ENCODE measurements around the gene USP6NL. TPM values are rescaled to one million over a fixed set of nuclear protein-coding genes. Genes with fewer than 3 reads are reported as not detected.
"Not testable (repeated sequence)": the region's sequence is repeated elsewhere in the genome, so short reads cannot be mapped to it uniquely, and the experiment has no call there.

The USP6NL gene
- total and polyA plus RNA-seq, 4 donors: 24.6 to 30.8 (median 27.8) TPM

- 83% methylated on average over 26 of the region's 26 CpGs for WGBS (ENCODE audit: insufficient coverage)
- DNase-seq (ENCODE audit: low read depth in 4 of 6, low spot score in 6 of 6): no peak
- H3K9me3 ChIP-seq (ENCODE audit: control insufficient read depth, insufficient read depth, low read length): no peaks in the 10 kb centered on the region
Measured at GRCh38 chr10:11437391-11438142, 173.9 kb downstream of the USP6NL start.

GRCh38 chr10:11436445-11436844 is 175.0 kb downstream of the USP6NL start:
- not testable (repeated sequence) for H3K4me3 ChIP-seq (ENCODE audit: low read depth, low read length); H3K27me3 ChIP-seq (ENCODE audit: control insufficient read depth, insufficient read depth, low read length); DNase-seq (ENCODE audit: low read depth in 4 of 6, low spot score in 6 of 6); H3K9me3 ChIP-seq (ENCODE audit: control insufficient read depth, insufficient read depth, low read length); H3K27ac ChIP-seq (ENCODE audit: low read depth, low read length); H3K36me3 ChIP-seq (ENCODE audit: control insufficient read depth, insufficient read depth, low read length); H3K4me1 ChIP-seq (ENCODE audit: control insufficient read depth, insufficient read depth, low read length)
- WGBS (ENCODE audit: insufficient coverage): 92% methylated on average over 11 of the region's 13 CpGs

More at GRCh38 chr10:11437391-11438142, 173.9 kb downstream of the USP6NL start:
- H3K4me1 ChIP-seq (ENCODE audit: control insufficient read depth, insufficient read depth, low read length): peaks cover 3% of the 10 kb centered on the region
- no peak overlapping the region for H3K27ac ChIP-seq (ENCODE audit: low read depth, low read length)
- H3K27me3 ChIP-seq (ENCODE audit: control insufficient read depth, insufficient read depth, low read length): no peaks in the 10 kb centered on the region
- no peaks in the 10 kb centered on the region for H3K36me3 ChIP-seq (ENCODE audit: control insufficient read depth, insufficient read depth, low read length)
- H3K4me3 ChIP-seq (ENCODE audit: low read depth, low read length): no peak overlapping the region

GRCh38 chr10:11435581-11435981 is 175.9 kb downstream of the USP6NL start:
- no peak for DNase-seq (ENCODE audit: low read depth in 4 of 6, low spot score in 6 of 6)
- H3K36me3 ChIP-seq (ENCODE audit: control insufficient read depth, insufficient read depth, low read length): no peaks in the 10 kb centered on the region

GRCh38 chr10:11434324-11434723 is 177.1 kb downstream of the USP6NL start:
- whole genome bisulfite sequencing (ENCODE audit: insufficient coverage): 71% methylated on average over 2 of the region's 2 CpGs

More at GRCh38 chr10:11435581-11435981, 175.9 kb downstream of the USP6NL start:
- H3K9me3 ChIP-seq (ENCODE audit: control insufficient read depth, insufficient read depth, low read length): no peaks in the 10 kb centered on the region
- 60% methylated on average over 7 of the region's 9 CpGs for WGBS (ENCODE audit: insufficient coverage)
- peaks cover 16% of the 10 kb centered on the region for H3K4me1 ChIP-seq (ENCODE audit: control insufficient read depth, insufficient read depth, low read length)
- H3K4me3 ChIP-seq (ENCODE audit: low read depth, low read length): no peak overlapping the region
- H3K27me3 ChIP-seq (ENCODE audit: control insufficient read depth, insufficient read depth, low read length): no peaks in the 10 kb centered on the region
- no peak overlapping the region for H3K27ac ChIP-seq (ENCODE audit: low read depth, low read length)

GRCh38 chr10:11433657-11434056 is 177.8 kb downstream of the USP6NL start:
- no peak overlapping the region for H3K27ac ChIP-seq (ENCODE audit: low read depth, low read length)
- no peaks in the 10 kb centered on the region for H3K9me3 ChIP-seq (ENCODE audit: control insufficient read depth, insufficient read depth, low read length)
- H3K36me3 ChIP-seq (ENCODE audit: control insufficient read depth, insufficient read depth, low read length): no peaks in the 10 kb centered on the region
- no peak overlapping the region for H3K4me3 ChIP-seq (ENCODE audit: low read depth, low read length)
- H3K27me3 ChIP-seq (ENCODE audit: control insufficient read depth, insufficient read depth, low read length): no peaks in the 10 kb centered on the region
- no peak for DNase-seq (ENCODE audit: low read depth in 4 of 6, low spot score in 6 of 6)
- WGBS (ENCODE audit: insufficient coverage): 96% methylated on average over 7 of the region's 11 CpGs
- H3K4me1 ChIP-seq (ENCODE audit: control insufficient read depth, insufficient read depth, low read length): peaks cover 20% of the 10 kb centered on the region

More at GRCh38 chr10:11434324-11434723, 177.1 kb downstream of the USP6NL start:
- Histone ChIP-seq H3K36me3 (ENCODE audit: control insufficient read depth, insufficient read depth, low read length) (no peaks in the 10 kb centered on the region), H3K4me1 (ENCODE audit: control insufficient read depth, insufficient read depth, low read length) (peaks cover 20% of the 10 kb centered on the region), H3K4me3 (ENCODE audit: low read depth, low read length) (no peak overlapping the region), H3K9me3 (ENCODE audit: control insufficient read depth, insufficient read depth, low read length) (no peaks in the 10 kb centered on the region), H3K27me3 (ENCODE audit: control insufficient read depth, insufficient read depth, low read length) (no peaks in the 10 kb centered on the region), H3K27ac (ENCODE audit: low read depth, low read length) (no peak overlapping the region)
- no peak for DNase-seq (ENCODE audit: low read depth in 4 of 6, low spot score in 6 of 6)

GRCh38 chr10:11431216-11431555 is 180.3 kb downstream of the USP6NL start:
- no peaks in the 10 kb centered on the region for H3K9me3 ChIP-seq (ENCODE audit: control insufficient read depth, insufficient read depth, low read length)
- no peak overlapping the region for H3K4me3 ChIP-seq (ENCODE audit: low read depth, low read length)
- H3K4me1 ChIP-seq (ENCODE audit: control insufficient read depth, insufficient read depth, low read length): peaks cover 20% of the 10 kb centered on the region
- no peaks in the 10 kb centered on the region for H3K27me3 ChIP-seq (ENCODE audit: control insufficient read depth, insufficient read depth, low read length)
- H3K27ac ChIP-seq (ENCODE audit: low read depth, low read length): peak overlapping the region; percentile 36
- 37% methylated on average over 2 of the region's 4 CpGs for WGBS (ENCODE audit: insufficient coverage)
- peak in 2 of 6 donors; percentile 32 to 45 for DNase-seq (ENCODE audit: low read depth in 4 of 6, low spot score in 6 of 6)
- H3K36me3 ChIP-seq (ENCODE audit: control insufficient read depth, insufficient read depth, low read length): no peaks in the 10 kb centered on the region

GRCh38 chr10:11430421-11431215 is 180.8 kb downstream of the USP6NL start:
- DNase-seq (ENCODE audit: low read depth in 4 of 6, low spot score in 6 of 6): peak in 1 of 6 donors; percentile 71
- peak overlapping the region; percentile 36 for H3K27ac ChIP-seq (ENCODE audit: low read depth, low read length)
- 45% methylated on average over 22 of the region's 23 CpGs for WGBS (ENCODE audit: insufficient coverage)
- no peaks in the 10 kb centered on the region for H3K27me3 ChIP-seq (ENCODE audit: control insufficient read depth, insufficient read depth, low read length)
- no peaks in the 10 kb centered on the region for H3K36me3 ChIP-seq (ENCODE audit: control insufficient read depth, insufficient read depth, low read length)
- peaks cover 18% of the 10 kb centered on the region for H3K4me1 ChIP-seq (ENCODE audit: control insufficient read depth, insufficient read depth, low read length)
- no peaks in the 10 kb centered on the region for H3K9me3 ChIP-seq (ENCODE audit: control insufficient read depth, insufficient read depth, low read length)
- no peak overlapping the region for H3K4me3 ChIP-seq (ENCODE audit: low read depth, low read length)

- DNase-seq (ENCODE audit: low read depth in 4 of 6, low spot score in 6 of 6): no peak
- WGBS (ENCODE audit: insufficient coverage): 99% methylated on average over 5 of the region's 8 CpGs
- Histone ChIP-seq H3K36me3 (ENCODE audit: control insufficient read depth, insufficient read depth, low read length) (no peaks in the 10 kb centered on the region), H3K4me1 (ENCODE audit: control insufficient read depth, insufficient read depth, low read length) (peaks cover 17% of the 10 kb centered on the region), H3K27ac (ENCODE audit: low read depth, low read length) (no peak overlapping the region), H3K27me3 (ENCODE audit: control insufficient read depth, insufficient read depth, low read length) (no peaks in the 10 kb centered on the region), H3K9me3 (ENCODE audit: control insufficient read depth, insufficient read depth, low read length) (no peaks in the 10 kb centered on the region), H3K4me3 (ENCODE audit: low read depth, low read length) (no peak overlapping the region)
Measured at GRCh38 chr10:11429439-11430052, 181.9 kb downstream of the USP6NL start.

- no peak overlapping the region for H3K4me3 ChIP-seq (ENCODE audit: low read depth, low read length)
- DNase-seq (ENCODE audit: low read depth in 4 of 6, low spot score in 6 of 6): no peak
- H3K27me3 ChIP-seq (ENCODE audit: control insufficient read depth, insufficient read depth, low read length): no peaks in the 10 kb centered on the region
- H3K9me3 ChIP-seq (ENCODE audit: control insufficient read depth, insufficient read depth, low read length): peaks cover 4% of the 10 kb centered on the region
- WGBS (ENCODE audit: insufficient coverage): 44% methylated on average over 1 of the region's 2 CpGs
- no peaks in the 10 kb centered on the region for H3K36me3 ChIP-seq (ENCODE audit: control insufficient read depth, insufficient read depth, low read length)
- H3K27ac ChIP-seq (ENCODE audit: low read depth, low read length): no peak overlapping the region
- H3K4me1 ChIP-seq (ENCODE audit: control insufficient read depth, insufficient read depth, low read length): peaks cover 12% of the 10 kb centered on the region
Measured at GRCh38 chr10:11425676-11426075, 185.8 kb downstream of the USP6NL start.

Measured in spinal cord (tissue), 10 donors.